BJ (cell line): ENCODE measurements around the gene ASB15. TPM values are rescaled to one million over a fixed set of nuclear protein-coding genes. Genes with fewer than 3 reads are reported as not detected.

ENCODE experiments used
- CTCF ChIA-PET: fragments of 350-600 bp; formaldehyde crosslinking; extraction: SDS; loops from one replicate; lab custom pipeline; 2021; ENCODE audit warnings: antibody characterized with exemption, inconsistent platforms; lab: Yijun Ruan, JAX
- POLR2A ChIA-PET: fragments of 300-600 bp; sonication (Branson Sonifier 250); formaldehyde crosslinking; extraction: SDS; loops from one replicate; lab custom pipeline; 2021; ENCODE audit warnings: antibody characterized with exemption; lab: Charles Lee
- DNase-seq: peaks from one replicate; pipeline ENCODE4 v3.0.0-alpha.2; 2011; ENCODE audit warnings: low read depth
- H3K27me3 ChIP-seq: 2 replicates; pipeline ENCODE4 v1.6.0; 2011; ENCODE audit warnings: low read length; ENCODE audit not compliant: control insufficient read depth, insufficient read depth
- H3K36me3 ChIP-seq: 2 replicates; pipeline ENCODE4 v1.5.1; 2011; ENCODE audit warnings: low read length; ENCODE audit not compliant: control insufficient read depth, insufficient read depth
- H3K4me3 ChIP-seq: 2 replicates; pipeline ENCODE4 v1.5.1; 2011; ENCODE audit warnings: low read depth, mild to moderate bottlenecking, control low read depth, low read length
- polyA plus RNA-seq: library from polyadenylated mRNA; depleted of rRNA; stranded (reverse); fragments of >200 nt; gene quantifications from 2 replicates; pipeline ENCODE4 v1.2.3, GENCODE V29; 2011
- TF ChIP-seq, protein P1 (sequence below): IDR thresholded peaks from 2 replicates; pipeline ENCODE4 v1.5.1; 2011; ENCODE audit warnings: low read depth, mild to moderate bottlenecking, control low read depth, inconsistent platforms, low read length, moderate library complexity; ENCODE audit not compliant: insufficient read depth

Gene ASB15
- polyA plus RNA-seq, 1 experiment = not detected

DNA sequence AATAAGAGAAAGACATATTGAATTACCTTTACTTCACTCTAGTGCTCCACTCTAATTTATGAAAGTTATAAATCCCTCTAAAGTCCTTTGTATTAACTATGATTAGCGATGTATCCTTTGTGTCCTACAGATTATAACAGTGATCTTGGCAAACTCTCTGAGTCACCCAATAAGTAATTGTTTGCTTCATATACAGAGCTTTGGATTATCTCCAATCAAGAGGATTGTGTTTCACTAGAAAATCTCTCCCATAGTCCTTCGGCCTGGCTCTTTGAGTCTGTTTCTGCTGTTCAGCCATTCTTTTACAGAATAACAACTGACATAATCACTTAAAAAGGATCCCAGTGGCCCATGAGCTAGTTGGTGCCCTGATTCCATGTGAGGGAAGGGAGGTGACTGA lies 63.5 kb downstream of the ASB15 start:
- H3K36me3 ChIP-seq = no peaks in the 10 kb centered on the region
- H3K4me3 ChIP-seq = no peak overlapping the region
- peaks cover 4% of the 10 kb centered on the region for H3K27me3 ChIP-seq
- TF ChIP-seq, protein P1, sequence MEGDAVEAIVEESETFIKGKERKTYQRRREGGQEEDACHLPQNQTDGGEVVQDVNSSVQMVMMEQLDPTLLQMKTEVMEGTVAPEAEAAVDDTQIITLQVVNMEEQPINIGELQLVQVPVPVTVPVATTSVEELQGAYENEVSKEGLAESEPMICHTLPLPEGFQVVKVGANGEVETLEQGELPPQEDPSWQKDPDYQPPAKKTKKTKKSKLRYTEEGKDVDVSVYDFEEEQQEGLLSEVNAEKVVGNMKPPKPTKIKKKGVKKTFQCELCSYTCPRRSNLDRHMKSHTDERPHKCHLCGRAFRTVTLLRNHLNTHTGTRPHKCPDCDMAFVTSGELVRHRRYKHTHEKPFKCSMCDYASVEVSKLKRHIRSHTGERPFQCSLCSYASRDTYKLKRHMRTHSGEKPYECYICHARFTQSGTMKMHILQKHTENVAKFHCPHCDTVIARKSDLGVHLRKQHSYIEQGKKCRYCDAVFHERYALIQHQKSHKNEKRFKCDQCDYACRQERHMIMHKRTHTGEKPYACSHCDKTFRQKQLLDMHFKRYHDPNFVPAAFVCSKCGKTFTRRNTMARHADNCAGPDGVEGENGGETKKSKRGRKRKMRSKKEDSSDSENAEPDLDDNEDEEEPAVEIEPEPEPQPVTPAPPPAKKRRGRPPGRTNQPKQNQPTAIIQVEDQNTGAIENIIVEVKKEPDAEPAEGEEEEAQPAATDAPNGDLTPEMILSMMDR = no peak
- CTCF ChIA-PET = interaction anchor here (0.6 kb wide), 1 partner anchor 15 kb away, joined by 3 read pairs; no protein-coding TSS in a partner anchor
- no peak for DNase-seq
- POLR2A ChIA-PET = no interaction called here

GRCh38 chr7:123665896-123666295 lies 64.3 kb downstream of the ASB15 start:
- CTCF ChIA-PET = no interaction called here
- no peak for DNase-seq
- TF ChIP-seq, protein P1 = no peak
- Histone ChIP-seq H3K36me3 (no peaks in the 10 kb centered on the region), H3K27me3 (peaks cover 4% of the 10 kb centered on the region), H3K4me3 (no peak overlapping the region)
- POLR2A ChIA-PET = no interaction called here

- Histone ChIP-seq H3K27me3 (peaks cover 4% of the 10 kb centered on the region), H3K36me3 (no peaks in the 10 kb centered on the region), H3K4me3 (no peak overlapping the region)
- TF ChIP-seq, protein P1 = no peak
- DNase-seq = no peak
- POLR2A ChIA-PET = no interaction called here
- CTCF ChIA-PET = interaction anchor here (0.8 kb wide), 1 partner anchor 32 kb away, joined by 3 read pairs; no protein-coding TSS in a partner anchor
Observed at GRCh38 chr7:123666492-123666891, 64.9 kb downstream of the ASB15 start.

DNA sequence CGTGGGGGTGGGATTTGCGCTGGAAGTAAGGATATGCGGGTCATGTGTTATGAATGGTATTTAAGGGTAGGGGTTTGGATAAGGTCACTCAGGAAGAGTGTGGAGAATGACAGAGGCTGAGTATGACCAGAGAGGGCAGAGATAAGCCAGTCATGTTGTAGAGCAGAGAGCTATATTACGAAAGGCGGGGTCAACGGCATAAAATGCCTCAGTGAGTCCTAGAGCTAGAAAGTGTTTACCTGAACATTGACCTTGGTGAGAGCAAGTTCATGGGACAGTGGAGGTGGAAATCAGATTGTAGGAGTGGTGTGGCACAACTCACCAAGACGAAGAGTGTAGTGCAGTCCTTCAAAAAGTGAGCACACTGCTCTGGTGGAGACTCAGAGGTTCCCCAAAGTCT lies 67.9 kb downstream of the ASB15 start:
- Histone ChIP-seq H3K36me3 (no peaks in the 10 kb centered on the region), H3K27me3 (no peaks in the 10 kb centered on the region), H3K4me3 (no peak overlapping the region)
- TF ChIP-seq, protein P1 = no peak
- no peak for DNase-seq
- CTCF ChIA-PET = no interaction called here
- POLR2A ChIA-PET = no interaction called here

- DNase-seq = no peak
- Histone ChIP-seq H3K36me3 (no peaks in the 10 kb centered on the region), H3K4me3 (no peak overlapping the region), H3K27me3 (no peaks in the 10 kb centered on the region)
- ChIA-PET CTCF (no interaction called here), POLR2A (no interaction called here)
- TF ChIP-seq, protein P1 = no peak
Observed at GRCh38 chr7:123673137-123673732, 71.6 kb downstream of the ASB15 start.
